Dermis microvascular lymphatic vessel endothelial cell (primary cell): ENCODE data around the gene TMEM63C. TPM values are rescaled to one million over a fixed set of nuclear protein-coding genes. Genes with fewer than 3 reads are reported as not detected.

ENCODE experiments used
- total RNA-seq: library from RNA; depleted of rRNA; stranded (reverse); fragments of >200 nt; gene quantifications from 2 replicates; pipeline ENCODE4 v1.2.1, GENCODE V29; 2014

Gene TMEM63C
- total RNA-seq, 1 donor from 2014 or later: 0.77 TPM

Other genes with a start within 250 kb of the TMEM63C start
- 7.6 and 8.2 TPM in 2 replicates for gene IRF2BPL, start 153.1 kb upstream of the TMEM63C start, total RNA-seq
- gene CIPC, start 83.5 kb upstream of the TMEM63C start, total RNA-seq: 7.2 and 11.0 TPM in 2 replicates
- gene ZDHHC22, start 40.0 kb upstream of the TMEM63C start, total RNA-seq: not detected in 2 replicates
- gene NGB, start 89.4 kb downstream of the TMEM63C start, total RNA-seq: not detected in 2 replicates
- 7.8 and 9.0 TPM in 2 replicates for gene POMT2, start 139.1 kb downstream of the TMEM63C start, total RNA-seq
- gene GSTZ1, start 139.2 kb downstream of the TMEM63C start, total RNA-seq: 24.5 and 32.4 TPM in 2 replicates
- gene TMED8, start 195.3 kb downstream of the TMEM63C start, total RNA-seq: 8.3 and 8.7 TPM in 2 replicates
- 0.38 and 1.0 TPM in 2 replicates for gene SAMD15, start 195.6 kb downstream of the TMEM63C start, total RNA-seq
- gene NOXRED1, start 241.7 kb downstream of the TMEM63C start, total RNA-seq: 0.13 and 0.26 TPM in 2 replicates